HepG2 (cell line): ENCODE data around the gene HLA-DPA1. TPM values are rescaled to one million over a fixed set of nuclear protein-coding genes. Genes with fewer than 3 reads are reported as not detected.

Experiments used
- ATAC-seq: fragments of 200-7000 bp; cut with Tn5 transposase; 3 replicates; pipeline ENCODE4 v1.9.1; 2020; ENCODE audit warnings: mild to moderate bottlenecking, moderate library complexity
- BruUV-seq: library from RNA; stranded (reverse); fragments of 400-500 nt; replicated peaks from 2 replicates; lab custom pipeline; 2021; lab: Mats Ljungman, UMichigan
- CTCF ChIA-PET: fragments of 300-600 bp; formaldehyde crosslinking; extraction: SDS; loops from one replicate; lab custom pipeline; 2021; ENCODE audit warnings: low total read pairs, inconsistent platforms, low intra/inter-chr PET ratio; lab: Yijun Ruan, JAX
- POLR2A ChIA-PET: fragments of 350-600 bp; sonication (Branson Sonifier 250); formaldehyde crosslinking; loops from one replicate; lab custom pipeline; 2020; ENCODE audit warnings: antibody characterized with exemption, inconsistent platforms; lab: Yijun Ruan, JAX
- DNase-seq: peaks from one replicate; pipeline ENCODE4 v3.0.0-alpha.2; 2015; ENCODE audit warnings: low spot score
- FAIRE-seq: peaks from 3 replicates; lab custom pipeline; 2011; peaks lifted over from hg19 to GRCh38; lab: Jason Lieb, UNC
- H2AFZ ChIP-seq: one replicate; pipeline ENCODE4 v1.6.1; 2011; ENCODE audit warnings: low read length, inconsistent platforms
- H3K27ac ChIP-seq: fragments of 300-600 bp; 3 replicates; pipeline ENCODE4 v1.8.0; 2011; ENCODE audit warnings: mixed run types, mild to moderate bottlenecking, mixed read lengths, low read length, inconsistent platforms; ENCODE audit not compliant: insufficient read depth; ENCODE audit errors: extremely low read length
- H3K27me3 ChIP-seq, 2 experiments: fragments of 200-600 bp in 1 of 2; 2 replicates in 1 of 2; 3 replicates in 1 of 2; pipeline versions ENCODE4 v1.6.0 to v1.8.0; 2011; ENCODE audit warnings: low read length in 2 of 2, mild to moderate bottlenecking in 2 of 2, moderate library complexity in 2 of 2, inconsistent platforms in 1 of 2; ENCODE audit not compliant: insufficient read depth in 2 of 2, control insufficient read depth in 1 of 2
- H3K36me3 ChIP-seq, 2 experiments: fragments of 200-600 bp in 1 of 2; replicated peaks in 1 of 2; 2 replicates in 1 of 2; 3 replicates in 1 of 2; pipeline versions ENCODE4 v1.5.1 to v1.8.0; 2011; ENCODE audit warnings: low read length in 2 of 2, inconsistent platforms in 1 of 2; ENCODE audit not compliant: insufficient read depth in 2 of 2, control insufficient read depth in 1 of 2
- H3K4me1 ChIP-seq: 2 replicates; pipeline ENCODE4 v1.5.1; 2012; ENCODE audit warnings: low read length, inconsistent platforms; ENCODE audit not compliant: insufficient read depth
- H3K4me2 ChIP-seq: 2 replicates; pipeline ENCODE4 v1.6.0; 2011; ENCODE audit warnings: low read depth, low read length, inconsistent platforms
- H3K4me3 ChIP-seq, 3 experiments: fragments of 200-600 bp in 1 of 3; sonication (generic), shearing (Covaris generic) in 1 of 3; replicated peaks in 1 of 3; 2 replicates each; pipeline ENCODE4 v1.5.1; 2011 to 2016; ENCODE audit warnings: low read length in 3 of 3, inconsistent platforms in 2 of 3, low read depth in 2 of 3, mild to moderate bottlenecking in 2 of 3, control low read depth in 1 of 3, mixed read lengths in 1 of 3; ENCODE audit not compliant: insufficient read depth in 1 of 3
- H3K79me2 ChIP-seq: one replicate; pipeline ENCODE4 v1.6.1; 2011; ENCODE audit warnings: low read length, inconsistent platforms; ENCODE audit not compliant: insufficient read depth
- H3K9ac ChIP-seq: 2 replicates; pipeline ENCODE4 v1.6.0; 2011; ENCODE audit warnings: mild to moderate bottlenecking, low read depth, low read length, inconsistent platforms; ENCODE audit not compliant: insufficient read depth
- H3K9me3 ChIP-seq: 2 replicates; pipeline ENCODE4 v1.5.1; 2012; ENCODE audit warnings: mild to moderate bottlenecking, low read length
- H4K20me1 ChIP-seq: 2 replicates; pipeline ENCODE4 v1.6.0; 2011; ENCODE audit warnings: inconsistent platforms, mild to moderate bottlenecking, low read length, moderate library complexity; ENCODE audit not compliant: insufficient read depth
- CAMTA2 ChIP-seq: sonication (generic); formaldehyde crosslinking; IDR thresholded peaks from 2 replicates; pipeline ENCODE4 v1.4.0; 2020; ENCODE audit warnings: mild to moderate bottlenecking, missing genetic modification reagents, borderline replicate concordance
- CREB1 ChIP-seq, 2 experiments: fragments of 450-650 bp in 1 of 2; IDR thresholded peaks; 2 replicates each; pipeline ENCODE4 v1.6.1; 2016 to 2017; ENCODE audit warnings: control low read depth in 1 of 2, mild to moderate bottlenecking in 1 of 2, missing compliant biosample characterization in 1 of 2, missing genetic modification characterization in 1 of 2
- ETV5 ChIP-seq: IDR thresholded peaks from 2 replicates; pipeline ENCODE4 v1.6.1; 2018; ENCODE audit warnings: missing biosample characterization, missing genetic modification reagents, inconsistent platforms, borderline replicate concordance
- FOXK1 ChIP-seq: sonication (generic); formaldehyde crosslinking; IDR thresholded peaks from 2 replicates; pipeline ENCODE4 v1.4.0; 2020; ENCODE audit warnings: low read depth, missing genetic modification reagents, borderline replicate concordance
- GRHL1 ChIP-seq: sonication (generic); formaldehyde crosslinking; conservative IDR thresholded peaks from 2 replicates; pipeline ENCODE4 v1.8.0; 2022; ENCODE audit warnings: missing genetic modification reagents
- HNF4G ChIP-seq, 2 experiments: sonication (generic) in 1 of 2; formaldehyde crosslinking in 1 of 2; IDR thresholded peaks; 2 replicates each; pipeline versions ENCODE4 v1.4.0 to v1.6.1; 2011 to 2020; ENCODE audit warnings: borderline replicate concordance in 2 of 2, low read depth in 2 of 2, mild to moderate bottlenecking in 2 of 2, low read length in 1 of 2, missing genetic modification reagents in 1 of 2, moderate library complexity in 1 of 2
- KAT2B ChIP-seq: fragments of 150-350 bp; IDR thresholded peaks from 2 replicates; pipeline ENCODE4 v1.6.1; 2014; ENCODE audit warnings: low read depth, low read length, borderline replicate concordance
- KDM2A ChIP-seq: sonication (generic); formaldehyde crosslinking; IDR thresholded peaks from 2 replicates; pipeline ENCODE4 v1.4.0; 2020; ENCODE audit warnings: low read depth, missing genetic modification reagents, borderline replicate concordance
- KDM5A ChIP-seq: fragments of 200-600 bp; sonication (generic); IDR thresholded peaks from 2 replicates; pipeline ENCODE4 v1.7.0; 2018; ENCODE audit warnings: antibody characterized with exemption, mild to moderate bottlenecking, low read length, borderline replicate concordance
- MAF1 ChIP-seq: sonication (generic); formaldehyde crosslinking; IDR thresholded peaks from 2 replicates; pipeline ENCODE4 v1.5.0; 2020; ENCODE audit warnings: missing genetic modification reagents, borderline replicate concordance
- MAFF ChIP-seq: IDR thresholded peaks from 2 replicates; pipeline ENCODE4 v1.6.1; 2011; ENCODE audit warnings: low read depth, low read length, improper control_type of control experiment
- NFE2L2 ChIP-seq: fragments of 150-350 bp; IDR thresholded peaks from 2 replicates; pipeline ENCODE4 v1.6.1; 2014; ENCODE audit warnings: low read length
- POLR2AphosphoS2 ChIP-seq: IDR thresholded peaks from 2 replicates; pipeline ENCODE4 v1.6.1; 2011; ENCODE audit warnings: low read depth, low read length, improper control_type of control experiment
- REL ChIP-seq: sonication (generic); formaldehyde crosslinking; conservative IDR thresholded peaks from 2 replicates; pipeline ENCODE4 v1.8.0; 2022; ENCODE audit warnings: mild to moderate bottlenecking, missing genetic modification reagents, moderate library complexity
- RFX5 ChIP-seq: IDR thresholded peaks from 2 replicates; pipeline ENCODE4 v1.6.1; 2011; ENCODE audit warnings: low read depth, low read length, improper control_type of control experiment
- RFXANK ChIP-seq: IDR thresholded peaks from 2 replicates; pipeline ENCODE4 v1.6.1; 2016
- RFXAP ChIP-seq: sonication (generic); formaldehyde crosslinking; IDR thresholded peaks from 2 replicates; pipeline ENCODE4 v1.4.0; 2020; ENCODE audit warnings: missing genetic modification reagents, borderline replicate concordance
- TP53 ChIP-seq: sonication (generic); formaldehyde crosslinking; conservative IDR thresholded peaks from 2 replicates; pipeline ENCODE4 v1.4.0; 2020; ENCODE audit warnings: missing genetic modification reagents
- U2AF2 ChIP-seq: fragments of 200-400 bp; formaldehyde crosslinking; IDR thresholded peaks from 2 replicates; pipeline ENCODE4 v1.6.1; 2017; ENCODE audit warnings: low read depth, mild to moderate bottlenecking, low read length
- ZNF282 ChIP-seq: fragments of 450-650 bp; IDR thresholded peaks from 2 replicates; pipeline ENCODE4 v1.6.1; 2018; ENCODE audit not compliant: partially characterized antibody
- ZNF33B ChIP-seq: sonication (generic); formaldehyde crosslinking; IDR thresholded peaks from 2 replicates; pipeline ENCODE4 v1.5.1; 2020; ENCODE audit warnings: mild to moderate bottlenecking, missing genetic modification reagents
- ZNF446 ChIP-seq: sonication (generic); formaldehyde crosslinking; IDR thresholded peaks from 2 replicates; pipeline ENCODE4 v1.5.0; 2020; ENCODE audit warnings: mild to moderate bottlenecking, missing genetic modification reagents
- ZNF572 ChIP-seq: sonication (generic); formaldehyde crosslinking; IDR thresholded peaks from 2 replicates; pipeline ENCODE4 v1.5.1; 2020; ENCODE audit warnings: mild to moderate bottlenecking, missing genetic modification reagents
- ZNF580 ChIP-seq: IDR thresholded peaks from 2 replicates; pipeline ENCODE4 v1.6.1; 2016; ENCODE audit warnings: low read depth, borderline replicate concordance
- ZNF816 ChIP-seq: sonication (generic); formaldehyde crosslinking; IDR thresholded peaks from 2 replicates; pipeline ENCODE4 v1.8.0; 2022; ENCODE audit warnings: missing genetic modification reagents, mild to moderate bottlenecking, borderline replicate concordance
- WGBS: methylation state at CpG from one replicate; pipeline ENCODE4 v1.1.6; 2017; ENCODE audit warnings: low lambda C conversion rate; 5-methylcytosine and 5-hydroxymethylcytosine counted together
- in situ Hi-C: cut with HindIII; loops from 2 replicates; pipeline ENCODE4 v1.10.0; 2017; ENCODE audit warnings: low pct_unique_long_range_greater_than_20kb; ENCODE audit not compliant: extremely low pct_ligation_motif_present
- intact Hi-C: fragments of 100-400 bp; cut with micrococcal nuclease; formaldehyde crosslinking; loops from one replicate; pipeline ENCODE4 v1.10.0; 2022; ENCODE audit not compliant: unreplicated experiment
- polyA plus RNA-seq, 8 experiments: library from polyadenylated mRNA; depleted of rRNA in 3 of 8; stranded (reverse) in 7 of 8; unstranded in 1 of 8; fragments of >200 nt; fragmentation: Illumina TruSeq in 4 of 8; extraction: Trizol in 4 of 8; gene quantifications; 2 replicates each; pipeline versions ENCODE4 v1.2.1 to v1.2.3, GENCODE V29; 2011 to 2016; ENCODE audit warnings: low read depth in 4 of 8, missing spikeins in 1 of 8, mixed read lengths in 1 of 8; ENCODE audit not compliant: insufficient read depth in 1 of 8
- total RNA-seq, 5 experiments: library from RNA; depleted of rRNA; stranded (reverse); fragments of >200 nt; fragmentation: Illumina TruSeq; extraction: Trizol; gene quantifications; 2 replicates each; pipeline ENCODE4 v1.2.3, GENCODE V29; 2016; ENCODE audit warnings: low read depth in 1 of 5

Gene HLA-DPA1
- total and polyA plus RNA-seq, 2 of the 13 experiments (the other 11 are each of a cell fraction or from before 2014, with no cell fraction given), result not detected

GRCh38 chr6:33029328-33030184, 43.9 kb downstream of the HLA-DPA1 start:
- H3K36me3 ChIP-seq, result no peaks in the 10 kb centered on the region
- BruUV-seq, result no TSS peak
- H3K4me1 ChIP-seq, result no peaks in the 10 kb centered on the region
- in situ Hi-C loops (no loop called here), intact Hi-C loops (no loop called here)
- no peaks in the 10 kb centered on the region for H3K9me3 ChIP-seq
- no peaks in the 10 kb centered on the region for H3K79me2 ChIP-seq
- DNase-seq, result no peak
- H3K9ac ChIP-seq, result no peak overlapping the region
- H3K4me2 ChIP-seq, result no peak overlapping the region
- no peak overlapping the region for H2AFZ ChIP-seq
- ATAC-seq, result no peak
- no peaks in the 10 kb centered on the region; a peak in 1 of 5 replicates for H3K27me3 ChIP-seq
- ChIA-PET POLR2A (no interaction called here), CTCF (no interaction called here)
- no peaks in the 10 kb centered on the region for H4K20me1 ChIP-seq
- no peak for FAIRE-seq
- WGBS, result 14% methylated on average over 6 of the region's 6 CpGs
- H3K4me3 ChIP-seq, result no peak overlapping the region
- H3K27ac ChIP-seq, result no peak overlapping the region
- TF ChIP-seq KDM2A (CRISPR knock-in tag) (no peak), MAF1 (no peak), HNF4G (IDR thresholded peaks at IDR 0.05; ENCODE audit: borderline replicate concordance, low read depth, low read length) (no peak), HNF4G (CRISPR knock-in tag; IDR thresholded peaks at IDR 0.05; ENCODE audit: borderline replicate concordance, low read depth) (no peak), KAT2B (no peak), TP53 (CRISPR knock-in tag) (no peak), KDM5A (no peak), FOXK1 (CRISPR knock-in tag) (no peak), GRHL1 (CRISPR knock-in tag) (no peak), U2AF2 (no peak), RFXAP (CRISPR knock-in tag) (peak; percentile 88), POLR2AphosphoS2 (no peak), NFE2L2 (no peak), CAMTA2 (CRISPR knock-in tag) (no peak), CREB1 (IDR thresholded peaks at IDR 0.05) (no peak), CREB1 (CRISPR knock-in tag; IDR thresholded peaks at IDR 0.05) (peak; percentile 39; the same call in 1 of the 2 replicates), RFXANK (CRISPR knock-in tag) (peak; percentile 96), ZNF446 (no peak), ZNF572 (CRISPR knock-in tag) (no peak), ZNF580 (CRISPR knock-in tag) (no peak), ZNF816 (no peak), ZNF33B (CRISPR knock-in tag) (no peak), MAFF (no peak), RFX5 (peak; percentile 97), REL (CRISPR knock-in tag) (no peak), ETV5 (CRISPR knock-in tag) (no peak), ZNF282 (no peak)
